H1 (cell line): ENCODE measurements around the gene GCSH. TPM values are rescaled to one million over a fixed set of nuclear protein-coding genes. Genes with fewer than 3 reads are reported as not detected.

ENCODE experiments used
- CTCF ChIA-PET: fragments of 300-600 bp; sonication (Branson Sonifier 250); formaldehyde crosslinking; loops from one replicate; lab custom pipeline; 2021; ENCODE audit not compliant: partially characterized antibody; lab: Charles Lee
- POLR2A ChIA-PET: fragments of 300-600 bp; sonication (Branson Sonifier 250); formaldehyde crosslinking; loops from one replicate; lab custom pipeline; 2021; ENCODE audit warnings: inconsistent platforms; ENCODE audit not compliant: partially characterized antibody; lab: Charles Lee
- DNase-seq, 2 experiments: peaks; one replicate each; pipeline versions ENCODE4 v3.0.0 to v3.0.0-alpha.2; 2010 to 2022; ENCODE audit warnings: low spot score in 2 of 2, low read depth in 1 of 2, mixed read lengths in 1 of 2
- FAIRE-seq: peaks from 2 replicates; lab custom pipeline; 2011; peaks lifted over from hg19 to GRCh38; lab: Jason Lieb, UNC
- H2AFZ ChIP-seq: 2 replicates; pipeline ENCODE4 v1.8.1; 2012; ENCODE audit warnings: low read length, inconsistent platforms
- H2AK5ac ChIP-seq: 2 replicates; pipeline ENCODE4 v1.6.1; 2013; ENCODE audit warnings: low read depth, low read length
- H2BK120ac ChIP-seq: replicated peaks from 2 replicates; pipeline ENCODE3; 2013; ENCODE audit warnings: low read depth, low read length, inconsistent platforms
- H2BK12ac ChIP-seq: 2 replicates; pipeline ENCODE4 v1.6.1; 2013; ENCODE audit warnings: low read depth, low read length
- H2BK15ac ChIP-seq: 2 replicates; pipeline ENCODE4 v1.6.1; 2013; ENCODE audit warnings: low read length
- H2BK20ac ChIP-seq: 2 replicates; pipeline ENCODE4 v1.6.1; 2013; ENCODE audit warnings: low read length
- H2BK5ac ChIP-seq: 2 replicates; pipeline ENCODE4 v1.6.1; 2013; ENCODE audit warnings: low read depth, low read length
- H3K14ac ChIP-seq: 2 replicates; pipeline ENCODE4 v1.6.1; 2013; ENCODE audit warnings: inconsistent platforms; ENCODE audit not compliant: insufficient read length
- H3K18ac ChIP-seq: 2 replicates; pipeline ENCODE4 v1.6.1; 2013; ENCODE audit warnings: low read length; ENCODE audit errors: extremely low read depth
- H3K23ac ChIP-seq: 2 replicates; pipeline ENCODE4 v1.6.1; 2013; ENCODE audit warnings: inconsistent platforms; ENCODE audit not compliant: insufficient read length
- H3K23me2 ChIP-seq: 2 replicates; pipeline ENCODE4 v1.6.1; 2013; ENCODE audit warnings: low read depth, low read length
- H3K27ac ChIP-seq: 2 replicates; pipeline ENCODE4 v1.6.1; 2011; ENCODE audit warnings: low read depth, low read length, inconsistent platforms
- H3K27me3 ChIP-seq, 4 experiments: replicated peaks in 1 of 4; 1 replicate in 1 of 4; 2 replicates in 3 of 4; pipeline versions ENCODE4 v1.6.1 to v1.8.1; 2011 to 2013; ENCODE audit warnings: low read length in 3 of 4, mild to moderate bottlenecking in 3 of 4, inconsistent platforms in 2 of 4, mixed read lengths in 2 of 4, moderate library complexity in 1 of 4; ENCODE audit not compliant: control insufficient read depth in 3 of 4, insufficient read depth in 3 of 4; ENCODE audit errors: extremely low read depth in 1 of 4
- H3K36me3 ChIP-seq, 4 experiments: 2 replicates each; pipeline versions ENCODE4 v1.6.1 to v1.8.1; 2011 to 2013; ENCODE audit warnings: mild to moderate bottlenecking in 4 of 4, low read length in 3 of 4, moderate library complexity in 2 of 4, control low read depth in 1 of 4, inconsistent platforms in 1 of 4; ENCODE audit not compliant: insufficient read depth in 4 of 4, control insufficient read depth in 2 of 4
- H3K4ac ChIP-seq: replicated peaks from 2 replicates; pipeline ENCODE3; 2013; ENCODE audit warnings: low read length, low read depth, mixed read lengths, inconsistent platforms; ENCODE audit not compliant: insufficient read length
- H3K4me1 ChIP-seq, 4 experiments: replicated peaks in 1 of 4; 1 replicate in 1 of 4; 2 replicates in 3 of 4; pipeline versions ENCODE4 v1.6.1 to v1.8.1; 2011 to 2013; ENCODE audit warnings: low read length in 3 of 4, inconsistent platforms in 2 of 4, mixed read lengths in 1 of 4; ENCODE audit not compliant: insufficient read depth in 4 of 4, control insufficient read depth in 3 of 4
- H3K4me2 ChIP-seq, 2 experiments: 2 replicates each; pipeline versions ENCODE4 v1.6.1 to v1.8.1; 2011 to 2013; ENCODE audit warnings: low read depth in 2 of 2, low read length in 2 of 2, control low read depth in 1 of 2, inconsistent platforms in 1 of 2, mild to moderate bottlenecking in 1 of 2; ENCODE audit not compliant: insufficient read depth in 1 of 2
- H3K4me3 ChIP-seq, 4 experiments: fragments of 200-600, 300-600 bp in 1 of 4; sonication (generic), shearing (Covaris generic), sonication (Bioruptor Twin) in 1 of 4; 2 replicates each; pipeline versions ENCODE4 v1.5.1 to v1.8.1; 2011 to 2016; ENCODE audit warnings: low read length in 4 of 4, low read depth in 3 of 4, control low read depth in 2 of 4, inconsistent platforms in 2 of 4, mild to moderate bottlenecking in 2 of 4, mixed read lengths in 1 of 4, moderate library complexity in 1 of 4; ENCODE audit not compliant: insufficient read depth in 2 of 4; ENCODE audit errors: extremely low read depth in 1 of 4
- H3K56ac ChIP-seq: replicated peaks from 2 replicates; pipeline ENCODE3; 2013; ENCODE audit warnings: low read depth, mild to moderate bottlenecking, mixed read lengths, low read length, inconsistent platforms; ENCODE audit not compliant: insufficient read length
- H3K79me1 ChIP-seq: 2 replicates; pipeline ENCODE4 v1.6.1; 2013; ENCODE audit warnings: low read depth, low read length, control low read depth
- H3K79me2 ChIP-seq, 2 experiments: 2 replicates each; pipeline versions ENCODE4 v1.6.1 to v1.8.1; 2012 to 2013; ENCODE audit warnings: low read length in 2 of 2, mild to moderate bottlenecking in 2 of 2, inconsistent platforms in 1 of 2; ENCODE audit not compliant: insufficient read depth in 2 of 2, control insufficient read depth in 1 of 2
- H3K9ac ChIP-seq, 4 experiments: replicated peaks in 1 of 4; 1 replicate in 1 of 4; 2 replicates in 3 of 4; pipeline versions ENCODE4 v1.6.1 to v1.8.1; 2011 to 2013; ENCODE audit warnings: low read depth in 3 of 4, low read length in 3 of 4, control low read depth in 2 of 4, mild to moderate bottlenecking in 2 of 4, moderate library complexity in 2 of 4, inconsistent platforms in 1 of 4; ENCODE audit errors: extremely low read depth in 1 of 4
- H3K9me3 ChIP-seq, 2 experiments: 2 replicates each; pipeline versions ENCODE4 v1.6.1 to v1.8.1; 2012 to 2013; ENCODE audit warnings: mild to moderate bottlenecking in 2 of 2, moderate library complexity in 2 of 2, control low read depth in 1 of 2, inconsistent platforms in 1 of 2, low read depth in 1 of 2, low read length in 1 of 2, mixed read lengths in 1 of 2; ENCODE audit not compliant: insufficient read depth in 2 of 2
- H4K20me1 ChIP-seq, 2 experiments: replicated peaks in 1 of 2; 2 replicates each; pipeline versions ENCODE3 to v1.8.1; 2011 to 2013; ENCODE audit warnings: inconsistent platforms in 2 of 2, low read length in 2 of 2, mild to moderate bottlenecking in 1 of 2; ENCODE audit not compliant: insufficient read depth in 2 of 2, control insufficient read depth in 1 of 2
- H4K5ac ChIP-seq: 2 replicates; pipeline ENCODE4 v1.6.1; 2013; ENCODE audit warnings: low read length, low read depth, mixed read lengths, inconsistent platforms; ENCODE audit not compliant: insufficient read length
- H4K8ac ChIP-seq: 2 replicates; pipeline ENCODE4 v1.8.0; 2013; ENCODE audit warnings: mild to moderate bottlenecking, moderate library complexity, low read length, inconsistent platforms; ENCODE audit not compliant: insufficient read depth; ENCODE audit errors: extremely low read depth
- H4K91ac ChIP-seq: replicated peaks from 2 replicates; pipeline ENCODE3; 2013; ENCODE audit warnings: low read length, mixed read lengths, inconsistent platforms; ENCODE audit not compliant: insufficient read length
- BACH1 ChIP-seq: IDR thresholded peaks from 2 replicates; pipeline ENCODE4 v1.6.1; 2012; ENCODE audit warnings: low read length, improper control_type of control experiment
- EP300 ChIP-seq, 2 experiments: IDR thresholded peaks; 1 replicate in 1 of 2; 2 replicates in 1 of 2; pipeline ENCODE4 v1.6.1; 2011 to 2012; ENCODE audit warnings: low read depth in 2 of 2, low read length in 2 of 2, mild to moderate bottlenecking in 2 of 2, borderline replicate concordance in 1 of 2, inconsistent platforms in 1 of 2, moderate library complexity in 1 of 2
- WGBS, 2 experiments: shearing (Covaris generic) in 1 of 2; methylation state at CpG; one replicate each; pipeline versions ENCODE4 v1.1.6 to v1.1.7; 2013 to 2015; ENCODE audit warnings: low lambda C conversion rate in 2 of 2, mixed read lengths in 2 of 2, inconsistent platforms in 1 of 2, low coverage in 1 of 2, missing lambda C conversion rate in 1 of 2; ENCODE audit not compliant: insufficient replicate concordance in 2 of 2, insufficient coverage in 1 of 2, insufficient read length in 1 of 2; ENCODE audit errors: extremely low coverage in 1 of 2, missing lambda C conversion rate in 1 of 2; 5-methylcytosine and 5-hydroxymethylcytosine counted together
- polyA plus RNA-seq, 7 experiments: library from polyadenylated mRNA; depleted of rRNA in 3 of 7; stranded (reverse) in 5 of 7; unstranded in 2 of 7; fragments of >200 nt in 5 of 7; fragments of 200-250 nt in 2 of 7; gene quantifications; 1 replicate in 5 of 7; 2 replicates in 1 of 7; 4 replicates in 1 of 7; pipeline versions ENCODE4 v1.2.1 to v1.2.3, GENCODE V29; 2011 to 2013; ENCODE audit warnings: missing spikeins in 2 of 7, mixed read lengths in 2 of 7
- total RNA-seq: library from RNA; stranded (reverse); fragmentation: NEBNext Ultra II Directional; extraction: Animal tissue kit (Norgen Biotek cat#: 25700); gene quantifications from 2 replicates; pipeline ENCODE4 v1.2.1, GENCODE V29; 2021

Gene GCSH
- total and polyA plus RNA-seq, 2 of the 8 experiments (the other 6 are each of a cell fraction or from before 2014, with no cell fraction given) = 28.2 to 108 TPM

GRCh38 chr16:81061871-81062608 is 34.2 kb downstream of the GCSH start:
- Histone ChIP-seq H4K91ac (no peak overlapping the region), H2BK20ac (0 out of 2 replicates have a peak overlapping the region, but pooled peaks have one; percentile 72), H3K4ac (no peak overlapping the region), H3K4me1 (peaks cover 2 to 14% (median 5%) of the 10 kb centered on the region in 4 experiments; a peak in 5 of 7 replicates), H3K14ac (no peak overlapping the region), H3K27ac (no peak overlapping the region), H3K36me3 (no peaks in the 10 kb centered on the region), H3K79me2 (no peaks in the 10 kb centered on the region), H4K20me1 (no peaks in the 10 kb centered on the region), H2BK5ac (no peak overlapping the region), H3K4me2 (no peak overlapping the region; a peak in 1 of 4 replicates), H3K56ac (no peak overlapping the region), H2AK5ac (no peak overlapping the region), H2AFZ (no peak overlapping the region), H3K27me3 (no peaks in the 10 kb centered on the region), H3K79me1 (no peaks in the 10 kb centered on the region), H4K8ac (no peak overlapping the region), H4K5ac (no peak overlapping the region), H3K23ac (no peak overlapping the region), H3K18ac (no peak overlapping the region), H2BK120ac (no peak overlapping the region), H2BK15ac (no peak overlapping the region), H2BK12ac (no peak overlapping the region), H3K9ac (no peak overlapping the region), H3K23me2 (no peaks in the 10 kb centered on the region), H3K9me3 (no peaks in the 10 kb centered on the region), H3K4me3 (no peak overlapping the region)
- TF ChIP-seq BACH1 (no peak), EP300 (IDR thresholded peaks at IDR 0.05; ENCODE audit: borderline replicate concordance in 1 of 2, low read depth in 2 of 2, low read length in 2 of 2) (no peak)
- ChIA-PET POLR2A (no interaction called here), CTCF (interaction anchor here (0.6 to 1.1 kb wide), 3 partner anchors 9 to 766 kb away, joined by 3 to 5 read pairs (median 3); no protein-coding TSS in a partner anchor)
- no peak for DNase-seq
- no peak for FAIRE-seq
- 85% methylated on average over 10 of the region's 10 CpGs; no CpG with 5 or more reads in 1 of the 2 experiments for WGBS, 2 experiments
